Heart left ventricle (tissue), 16 donors: Measurements from ENCODE around the gene CLCN6. TPM values are rescaled to one million over a fixed set of nuclear protein-coding genes. Genes with fewer than 3 reads are reported as not detected.
A peak's percentile ranks its signal among the peaks of the same experiment; 100 is the strongest.

ENCODE experiments used
- ATAC-seq, 4 donors: fragments of 200-7000 bp; cut with Tn5 transposase; one replicate each; pipeline ENCODE4 v1.9.1; 2020 to 2022; ENCODE audit warnings: moderate library complexity in 4 of 4, mild to moderate bottlenecking in 3 of 4, moderate number of reproducible peaks in 1 of 4
- DNase-seq, 5 donors: peaks; one replicate each; pipeline ENCODE4 v3.0.0-alpha.2; 2020
- H3K27ac ChIP-seq, 12 donors: fragments of 200-600 bp; sonication (generic) in 4 of 12; one replicate each; pipeline versions ENCODE4 v1.5.0 to v1.8.0; 2016 to 2022; ENCODE audit warnings: mild to moderate bottlenecking in 2 of 12
- H3K27me3 ChIP-seq, 9 donors: fragments of 200-600 bp; sonication (generic) in 2 of 9; one replicate each; pipeline versions ENCODE4 v1.5.1 to v1.8.0; 2016 to 2022; ENCODE audit warnings: mild to moderate bottlenecking in 3 of 9
- H3K36me3 ChIP-seq, 9 donors: fragments of 200-600 bp; sonication (generic) in 2 of 9; one replicate each; pipeline versions ENCODE4 v1.5.0 to v1.8.0; 2018 to 2022; ENCODE audit warnings: mild to moderate bottlenecking in 2 of 9
- H3K4me1 ChIP-seq, 12 donors: fragments of 200-600 bp; sonication (generic) in 4 of 12; one replicate each; pipeline versions ENCODE4 v1.5.0 to v1.8.0; 2016 to 2022; ENCODE audit warnings: mild to moderate bottlenecking in 3 of 12
- H3K4me3 ChIP-seq, 12 donors: fragments of 200-600 bp; sonication (generic) in 4 of 12; one replicate each; pipeline versions ENCODE4 v1.5.0 to v1.8.0; 2017 to 2022; ENCODE audit warnings: mild to moderate bottlenecking in 9 of 12, moderate library complexity in 4 of 12
- H3K9me3 ChIP-seq, 12 donors: fragments of 200-600 bp; sonication (generic) in 4 of 12; one replicate each; pipeline versions ENCODE4 v1.5.0 to v1.8.0; 2016 to 2022; ENCODE audit warnings: mild to moderate bottlenecking in 1 of 12
- CTCF ChIP-seq, 12 donors: fragments of 200-600 bp; sonication (generic) in 4 of 12; IDR thresholded peaks; one replicate each; pipeline versions ENCODE4 v1.5.0 to v1.8.0; 2018 to 2022; ENCODE audit warnings: antibody characterized with exemption in 12 of 12, mild to moderate bottlenecking in 5 of 12
- POLR2A ChIP-seq, 2 donors: fragments of 450-650 bp; IDR thresholded peaks; one replicate each; pipeline ENCODE4 v1.6.1; 2017; ENCODE audit warnings: antibody characterized with exemption in 2 of 2, mild to moderate bottlenecking in 2 of 2, moderate library complexity in 2 of 2
- WGBS, 4 donors: extraction: QIAGEN DNeasy Blood & Tissue Kit in 2 of 4; methylation state at CpG; one replicate each; pipeline versions ENCODE4 v1.1.5 to v1.1.7; 2013 to 2018; 5-methylcytosine and 5-hydroxymethylcytosine counted together
- intact Hi-C, 10 donors: fragments of 100-400 bp; cut with DNase I; formaldehyde crosslinking; loops; one replicate each; pipeline versions ENCODE4 v1.11.1 to v1.14.2; 2022
- polyA plus RNA-seq, 2 donors: library from polyadenylated mRNA; stranded (reverse); fragments of 200-250 nt; gene quantifications; one replicate each; pipeline ENCODE4 v1.2.3, GENCODE V29; 2013
- total RNA-seq, 9 donors: library from RNA; depleted of rRNA in 2 of 9; stranded (reverse); fragments of >200 nt in 2 of 9; fragmentation: NEBNext Ultra II Directional in 3 of 9; extraction: Animal tissue kit (Norgen Biotek cat#: 25700) in 3 of 9; gene quantifications; one replicate each; pipeline versions ENCODE4 v1.1.0 to v1.2.4, GENCODE V29; 2016 to 2023
- donor health status: ischemic (EF 13 %, LVEDD 7.1; RV severe dilation, severe dysfunction).
- donor health status: healthy with polysubstance abuse.
- donor health status: DM: no; HTN: yes; CAD: no.
- donor health status: DM: no; HTN: no; CAD: no.
- donor health status: ischemic (EF 25% LVEDD 6.9; RV normal size, moderate dysfunction).
- donor health status: ischemic (EF 25% LVEDD 5.7; RV mildly dilated, moderate dysfunction).
- donor health status: healthy.
- donor health status: DM: yes; HTN: yes; CAD: no.
- donor health status: ischemic (EF 35%, LVEDD 5.7; RV mildly dilated, moderate dysfunction).
- donor health status: nonischemic (EF 11% LVEDD 7.7; RV severe dilation, severe dysfunction).
- donor health status: DM: yes; HTN: yes; CAD: no.
- donor health status: PGD.
- donor health status: ischemic (EF 29% LVEDD 5.4; RV normal size, mild dysfunction).
- donor health status: nonischemic (EF 23%, LVEDD 6.1; RV moderate dilation, normal function).

CLCN6 gene
- total and polyA plus RNA-seq, 11 donors = 10.2 to 21.5 (median 17.2) TPM

GRCh38 chr1:11838349-11839272 is 32.6 kb downstream of the CLCN6 start:
- peak; percentile 67 to 89 (median 76) for DNase-seq
- H3K27ac ChIP-seq = peak overlapping the region in 2 of 12 donors; percentile 57 to 68
- peaks cover 10 to 100% (median 94%) of the 10 kb centered on the region in 9 donors for H3K36me3 ChIP-seq

GRCh38 chr1:11839727-11840705 is 34.0 kb downstream of the CLCN6 start:
- peak; percentile 3 to 57 (median 14) for ATAC-seq
- Histone ChIP-seq H3K27me3 (no peaks in the 10 kb centered on the region), H3K9me3 (no peaks in the 10 kb centered on the region), H3K4me3 (no peak overlapping the region), H3K4me1 (peaks cover 0 to 37% (median 17%) of the 10 kb centered on the region in 12 donors), H3K27ac (peak overlapping the region in 4 of 12 donors; percentile 52 to 68 (median 62)), H3K36me3 (peaks cover 3 to 100% (median 94%) of the 10 kb centered on the region in 9 donors)
- 80 to 88% (median 87%) methylated on average over 16 to 20 of the region's 20 CpGs for WGBS, 4 donors
- intact Hi-C loops = loop anchor here (2.0 to 10.0 kb wide), 8 partner anchors 55 to 192 kb away; no protein-coding TSS in a partner anchor
- TF ChIP-seq CTCF (IDR thresholded peaks at IDR 0.05) = no peak
- TF ChIP-seq POLR2A (IDR thresholded peaks at IDR 0.05) = no peak
- peak in 1 of 5 donors; percentile 45 for DNase-seq

More at GRCh38 chr1:11838349-11839272, 32.6 kb downstream of the CLCN6 start:
- H3K4me3 ChIP-seq = no peak overlapping the region
- no peaks in the 10 kb centered on the region for H3K27me3 ChIP-seq
- ATAC-seq = peak; percentile 46 to 80 (median 72)
- no peaks in the 10 kb centered on the region for H3K9me3 ChIP-seq
- TF ChIP-seq CTCF (IDR thresholded peaks at IDR 0.05) (peak; percentile 95 to 100 (median 98)), POLR2A (IDR thresholded peaks at IDR 0.05) (no peak)
- WGBS, 4 donors = 62 to 67% (median 65%) methylated on average over 31 to 40 of the region's 40 CpGs
- peaks cover 0 to 37% (median 17%) of the 10 kb centered on the region in 12 donors for H3K4me1 ChIP-seq
- intact Hi-C loops = loop anchor here (1.0 to 10.0 kb wide), 9 partner anchors 56 to 194 kb away; no protein-coding TSS in a partner anchor

GRCh38 chr1:11841245-11842153 is 35.5 kb downstream of the CLCN6 start:
- intact Hi-C loops = loop anchor here in 1 of 10 donors (5.0 kb wide), 1 partner anchor 191 kb away; no protein-coding TSS in a partner anchor
- TF ChIP-seq POLR2A (IDR thresholded peaks at IDR 0.05) (no peak), CTCF (IDR thresholded peaks at IDR 0.05) (no peak)
- no peak for DNase-seq
- Histone ChIP-seq H3K36me3 (peaks cover 3 to 91% (median 82%) of the 10 kb centered on the region in 9 donors), H3K9me3 (no peaks in the 10 kb centered on the region), H3K27ac (peak overlapping the region in 8 of 12 donors; percentile 37 to 68 (median 55)), H3K4me1 (peaks cover 0 to 37% (median 17%) of the 10 kb centered on the region in 12 donors), H3K4me3 (no peak overlapping the region), H3K27me3 (no peaks in the 10 kb centered on the region)
- peak in 3 of 4 donors; percentile 10 to 28 (median 15) for ATAC-seq
- WGBS, 4 donors = 54 to 72% (median 60%) methylated on average over 17 of the region's 17 CpGs
